GM23338 (cell line): ENCODE results near the gene HSPA1A. TPM values are rescaled to one million over a fixed set of nuclear protein-coding genes. Genes with fewer than 3 reads are reported as not detected.

Experiments used
- ATAC-seq: fragments of 200-7000 bp; cut with Tn5 transposase; 3 replicates; pipeline ENCODE4 v1.9.1; 2020
- DNase-seq: peaks from one replicate; pipeline ENCODE4 v3.0.0-alpha.2; 2015; ENCODE audit warnings: low spot score
- H2AFZ ChIP-seq: fragments of 200-600 bp; sonication (generic); 2 replicates; pipeline ENCODE4 v1.8.0; 2016; ENCODE audit warnings: antibody characterized with exemption, mild to moderate bottlenecking, moderate library complexity
- H3F3A ChIP-seq: fragments of 200-600 bp; sonication (generic); replicated peaks from 2 replicates; pipeline ENCODE4 v1.8.0; 2017; ENCODE audit warnings: antibody characterized with exemption, mixed run types, low read depth
- H3K27ac ChIP-seq: fragments of 200-600 bp; sonication (generic); 2 replicates; pipeline ENCODE4 v1.6.1; 2016; ENCODE audit warnings: low read depth
- H3K27me3 ChIP-seq: fragments of 200-600 bp; sonication (generic); 2 replicates; pipeline ENCODE4 v1.8.0; 2016; ENCODE audit warnings: mild to moderate bottlenecking, mixed run types, moderate library complexity; ENCODE audit not compliant: insufficient read depth
- H3K36me3 ChIP-seq: fragments of 200-600 bp; sonication (generic); 2 replicates; pipeline ENCODE4 v1.8.0; 2016; ENCODE audit warnings: mild to moderate bottlenecking; ENCODE audit not compliant: insufficient read depth
- H3K4me1 ChIP-seq: fragments of 200-600 bp; sonication (generic); 2 replicates; pipeline ENCODE4 v1.8.0; 2016; ENCODE audit warnings: mild to moderate bottlenecking, moderate library complexity; ENCODE audit not compliant: insufficient read depth
- H3K4me2 ChIP-seq: fragments of 200-600 bp; sonication (generic); 2 replicates; pipeline ENCODE4 v1.7.1; 2017; ENCODE audit warnings: mixed run types
- H3K4me3 ChIP-seq: fragments of 200-600 bp; sonication (generic); 2 replicates; pipeline ENCODE4 v1.6.1; 2016; ENCODE audit warnings: mixed run types
- H3K79me2 ChIP-seq: fragments of 200-600 bp; sonication (generic); replicated peaks from 2 replicates; pipeline ENCODE4 v1.8.0; 2017; ENCODE audit warnings: mild to moderate bottlenecking; ENCODE audit not compliant: insufficient read depth
- H3K9me2 ChIP-seq: fragments of 200-600 bp; sonication (generic); 2 replicates; pipeline ENCODE4 v1.8.0; 2017; ENCODE audit not compliant: insufficient read depth
- H4K20me1 ChIP-seq: fragments of 200-600 bp; sonication (generic); replicated peaks from 2 replicates; pipeline ENCODE4 v1.8.0; 2017; ENCODE audit warnings: mild to moderate bottlenecking; ENCODE audit not compliant: insufficient read depth
- H3K27ac Mint-ChIP-seq: 2 replicates; pipeline ENCODE4 v1.8.0; 2020; ENCODE audit warnings: inconsistent platforms, mild to moderate bottlenecking, moderate library complexity, mixed read lengths
- H3K27me3 Mint-ChIP-seq: 3 replicates; pipeline ENCODE4 v1.8.0; 2022; ENCODE audit warnings: low read depth, mild to moderate bottlenecking, moderate library complexity, mixed read lengths, inconsistent platforms; ENCODE audit not compliant: insufficient read depth, poor library complexity
- H3K36me3 Mint-ChIP-seq: 3 replicates; pipeline ENCODE4 v1.8.0; 2021; ENCODE audit warnings: low read depth, mild to moderate bottlenecking, inconsistent platforms, moderate library complexity, mixed read lengths
- H3K4me1 Mint-ChIP-seq: 3 replicates; pipeline ENCODE4 v1.8.0; 2020; ENCODE audit warnings: mild to moderate bottlenecking, inconsistent platforms, mixed read lengths
- H3K4me3 Mint-ChIP-seq: 3 replicates; pipeline ENCODE4 v1.8.0; 2021; ENCODE audit warnings: moderate library complexity, mild to moderate bottlenecking, inconsistent platforms, mixed read lengths
- H3K9me3 Mint-ChIP-seq: 3 replicates; pipeline ENCODE4 v1.8.0; 2020; ENCODE audit warnings: moderate library complexity, mild to moderate bottlenecking, inconsistent platforms, mixed read lengths
- CREB1 ChIP-seq: fragments of 250-450 bp; sonication (Bioruptor Pico); IDR thresholded peaks from 2 replicates; pipeline ENCODE4 v1.5.0; 2020; ENCODE audit warnings: low read depth, mild to moderate bottlenecking, moderate library complexity
- NANOG ChIP-seq: IDR thresholded peaks from 2 replicates; pipeline ENCODE4 v1.6.1; 2016; ENCODE audit warnings: antibody characterized with exemption, borderline replicate concordance
- POLR2AphosphoS5 ChIP-seq: IDR thresholded peaks from 2 replicates; pipeline ENCODE4 v1.6.1; 2016; ENCODE audit warnings: antibody characterized with exemption, low read depth
- STAT1 ChIP-seq: IDR thresholded peaks from one replicate; pipeline ENCODE4 v1.6.1; 2016; ENCODE audit warnings: antibody characterized with exemption; ENCODE audit not compliant: unreplicated experiment
- ZNF331 ChIP-seq: fragments of 250-450 bp; sonication (Bioruptor Pico); IDR thresholded peaks from 2 replicates; pipeline ENCODE4 v1.5.0; 2020; ENCODE audit warnings: low read depth, mild to moderate bottlenecking, moderate library complexity
- polyA plus RNA-seq: library from polyadenylated mRNA; unstranded; fragments of >200 nt; fragmentation: Nextera tagmentation; extraction: Ambion mirVana; gene quantifications from 2 replicates; pipeline ENCODE4 v1.2.1, GENCODE V29; 2016
- total RNA-seq: library from RNA; depleted of rRNA; stranded (reverse); fragments of >200 nt; shearing (Covaris generic); gene quantifications from 2 replicates; pipeline ENCODE4 v1.2.3, GENCODE V29; 2014
- TF ChIP-seq, protein P1 (sequence below): fragments of 250-450 bp; sonication (Bioruptor Pico); IDR thresholded peaks from 2 replicates; pipeline ENCODE4 v1.5.0; 2020; ENCODE audit warnings: mild to moderate bottlenecking, moderate library complexity
- TF ChIP-seq, protein P2 (sequence below), 2 experiments: fragments of 200-600 bp in 1 of 2; sonication (generic) in 1 of 2; conservative IDR thresholded peaks; 2 replicates each; pipeline versions ENCODE4 v1.5.1 to v1.6.1; 2016 to 2017; ENCODE audit warnings: antibody characterized with exemption in 2 of 2, low read depth in 2 of 2, mild to moderate bottlenecking in 2 of 2, moderate library complexity in 1 of 2

HSPA1A gene
- total and polyA plus RNA-seq, 2 experiments from 2014 or later: 36.1 to 57.1 TPM

DNA sequence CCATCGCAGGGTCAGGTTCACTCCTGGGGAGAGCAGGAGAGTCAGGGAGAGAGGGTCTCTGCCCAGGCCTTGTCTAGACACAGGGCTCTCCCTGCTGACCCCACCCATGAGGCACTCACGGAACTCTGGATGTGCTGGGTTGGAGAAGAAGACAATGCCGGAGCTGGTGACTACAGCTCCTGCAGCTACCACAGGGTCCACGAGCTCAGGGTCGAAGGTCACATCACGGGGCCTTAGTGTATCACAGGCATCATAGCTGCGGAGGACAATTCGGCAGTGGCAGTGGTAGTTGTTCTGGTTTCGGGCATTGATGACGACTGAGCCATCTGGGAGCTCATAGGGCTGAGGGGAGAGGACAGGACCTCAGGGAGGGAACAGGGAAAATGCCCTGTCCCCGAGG, 44.6 kb downstream of the HSPA1A start:
- no peak overlapping the region for H3K27ac Mint-ChIP-seq
- H3K4me3 ChIP-seq: no peak overlapping the region
- peaks cover 28% of the 10 kb centered on the region for H3K36me3 Mint-ChIP-seq
- H3K9me2 ChIP-seq: no peaks in the 10 kb centered on the region
- H2AFZ ChIP-seq: no peak overlapping the region
- ATAC-seq (no peak), DNase-seq (no peak)
- no peaks in the 10 kb centered on the region for H3K36me3 ChIP-seq
- no peak overlapping the region for H3K4me3 Mint-ChIP-seq
- peaks cover 3% of the 10 kb centered on the region; the same call in 1 of the 2 replicates for H4K20me1 ChIP-seq
- peaks cover 12% of the 10 kb centered on the region; the same call in 1 of the 2 replicates for H3F3A ChIP-seq
- no peaks in the 10 kb centered on the region for H3K27me3 ChIP-seq
- H3K4me1 Mint-ChIP-seq: peaks cover 7% of the 10 kb centered on the region
- TF ChIP-seq NANOG (no peak), POLR2AphosphoS5 (no peak), CREB1 (CRISPR knock-in tag) (no peak), ZNF331 (CRISPR knock-in tag) (no peak), STAT1 (no peak)
- TF ChIP-seq, protein P1, sequence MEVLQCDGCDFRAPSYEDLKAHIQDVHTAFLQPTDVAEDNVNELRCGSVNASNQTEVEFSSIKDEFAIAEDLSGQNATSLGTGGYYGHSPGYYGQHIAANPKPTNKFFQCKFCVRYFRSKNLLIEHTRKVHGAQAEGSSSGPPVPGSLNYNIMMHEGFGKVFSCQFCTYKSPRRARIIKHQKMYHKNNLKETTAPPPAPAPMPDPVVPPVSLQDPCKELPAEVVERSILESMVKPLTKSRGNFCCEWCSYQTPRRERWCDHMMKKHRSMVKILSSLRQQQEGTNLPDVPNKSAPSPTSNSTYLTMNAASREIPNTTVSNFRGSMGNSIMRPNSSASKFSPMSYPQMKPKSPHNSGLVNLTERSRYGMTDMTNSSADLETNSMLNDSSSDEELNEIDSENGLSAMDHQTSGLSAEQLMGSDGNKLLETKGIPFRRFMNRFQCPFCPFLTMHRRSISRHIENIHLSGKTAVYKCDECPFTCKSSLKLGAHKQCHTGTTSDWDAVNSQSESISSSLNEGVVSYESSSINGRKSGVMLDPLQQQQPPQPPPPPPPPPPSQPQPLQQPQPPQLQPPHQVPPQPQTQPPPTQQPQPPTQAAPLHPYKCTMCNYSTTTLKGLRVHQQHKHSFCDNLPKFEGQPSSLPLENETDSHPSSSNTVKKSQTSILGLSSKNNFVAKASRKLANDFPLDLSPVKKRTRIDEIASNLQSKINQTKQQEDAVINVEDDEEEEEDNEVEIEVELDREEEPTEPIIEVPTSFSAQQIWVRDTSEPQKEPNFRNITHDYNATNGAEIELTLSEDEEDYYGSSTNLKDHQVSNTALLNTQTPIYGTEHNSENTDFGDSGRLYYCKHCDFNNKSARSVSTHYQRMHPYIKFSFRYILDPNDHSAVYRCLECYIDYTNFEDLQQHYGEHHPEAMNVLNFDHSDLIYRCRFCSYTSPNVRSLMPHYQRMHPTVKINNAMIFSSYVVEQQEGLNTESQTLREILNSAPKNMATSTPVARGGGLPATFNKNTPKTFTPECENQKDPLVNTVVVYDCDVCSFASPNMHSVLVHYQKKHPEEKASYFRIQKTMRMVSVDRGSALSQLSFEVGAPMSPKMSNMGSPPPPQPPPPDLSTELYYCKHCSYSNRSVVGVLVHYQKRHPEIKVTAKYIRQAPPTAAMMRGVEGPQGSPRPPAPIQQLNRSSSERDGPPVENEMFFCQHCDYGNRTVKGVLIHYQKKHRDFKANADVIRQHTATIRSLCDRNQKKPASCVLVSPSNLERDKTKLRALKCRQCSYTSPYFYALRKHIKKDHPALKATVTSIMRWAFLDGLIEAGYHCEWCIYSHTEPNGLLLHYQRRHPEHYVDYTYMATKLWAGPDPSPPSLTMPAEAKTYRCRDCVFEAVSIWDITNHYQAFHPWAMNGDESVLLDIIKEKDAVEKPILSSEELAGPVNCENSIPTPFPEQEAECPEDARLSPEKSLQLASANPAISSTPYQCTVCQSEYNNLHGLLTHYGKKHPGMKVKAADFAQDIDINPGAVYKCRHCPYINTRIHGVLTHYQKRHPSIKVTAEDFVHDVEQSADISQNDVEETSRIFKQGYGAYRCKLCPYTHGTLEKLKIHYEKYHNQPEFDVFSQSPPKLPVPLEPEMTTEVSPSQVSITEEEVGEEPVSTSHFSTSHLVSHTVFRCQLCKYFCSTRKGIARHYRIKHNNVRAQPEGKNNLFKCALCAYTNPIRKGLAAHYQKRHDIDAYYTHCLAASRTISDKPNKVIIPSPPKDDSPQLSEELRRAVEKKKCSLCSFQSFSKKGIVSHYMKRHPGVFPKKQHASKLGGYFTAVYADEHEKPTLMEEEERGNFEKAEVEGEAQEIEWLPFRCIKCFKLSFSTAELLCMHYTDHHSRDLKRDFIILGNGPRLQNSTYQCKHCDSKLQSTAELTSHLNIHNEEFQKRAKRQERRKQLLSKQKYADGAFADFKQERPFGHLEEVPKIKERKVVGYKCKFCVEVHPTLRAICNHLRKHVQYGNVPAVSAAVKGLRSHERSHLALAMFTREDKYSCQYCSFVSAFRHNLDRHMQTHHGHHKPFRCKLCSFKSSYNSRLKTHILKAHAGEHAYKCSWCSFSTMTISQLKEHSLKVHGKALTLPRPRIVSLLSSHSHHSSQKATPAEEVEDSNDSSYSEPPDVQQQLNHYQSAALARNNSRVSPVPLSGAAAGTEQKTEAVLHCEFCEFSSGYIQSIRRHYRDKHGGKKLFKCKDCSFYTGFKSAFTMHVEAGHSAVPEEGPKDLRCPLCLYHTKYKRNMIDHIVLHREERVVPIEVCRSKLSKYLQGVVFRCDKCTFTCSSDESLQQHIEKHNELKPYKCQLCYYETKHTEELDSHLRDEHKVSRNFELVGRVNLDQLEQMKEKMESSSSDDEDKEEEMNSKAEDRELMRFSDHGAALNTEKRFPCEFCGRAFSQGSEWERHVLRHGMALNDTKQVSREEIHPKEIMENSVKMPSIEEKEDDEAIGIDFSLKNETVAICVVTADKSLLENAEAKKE (CRISPR knock-in tag): no peak
- TF ChIP-seq, protein P2, sequence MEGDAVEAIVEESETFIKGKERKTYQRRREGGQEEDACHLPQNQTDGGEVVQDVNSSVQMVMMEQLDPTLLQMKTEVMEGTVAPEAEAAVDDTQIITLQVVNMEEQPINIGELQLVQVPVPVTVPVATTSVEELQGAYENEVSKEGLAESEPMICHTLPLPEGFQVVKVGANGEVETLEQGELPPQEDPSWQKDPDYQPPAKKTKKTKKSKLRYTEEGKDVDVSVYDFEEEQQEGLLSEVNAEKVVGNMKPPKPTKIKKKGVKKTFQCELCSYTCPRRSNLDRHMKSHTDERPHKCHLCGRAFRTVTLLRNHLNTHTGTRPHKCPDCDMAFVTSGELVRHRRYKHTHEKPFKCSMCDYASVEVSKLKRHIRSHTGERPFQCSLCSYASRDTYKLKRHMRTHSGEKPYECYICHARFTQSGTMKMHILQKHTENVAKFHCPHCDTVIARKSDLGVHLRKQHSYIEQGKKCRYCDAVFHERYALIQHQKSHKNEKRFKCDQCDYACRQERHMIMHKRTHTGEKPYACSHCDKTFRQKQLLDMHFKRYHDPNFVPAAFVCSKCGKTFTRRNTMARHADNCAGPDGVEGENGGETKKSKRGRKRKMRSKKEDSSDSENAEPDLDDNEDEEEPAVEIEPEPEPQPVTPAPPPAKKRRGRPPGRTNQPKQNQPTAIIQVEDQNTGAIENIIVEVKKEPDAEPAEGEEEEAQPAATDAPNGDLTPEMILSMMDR (conservative IDR thresholded peaks at IDR 0.05; ENCODE audit: low read depth in 2 of 2): no peak
- H3K79me2 ChIP-seq: peaks cover 8% of the 10 kb centered on the region; the same call in 1 of the 2 replicates
- no peak overlapping the region for H3K4me2 ChIP-seq
- H3K27ac ChIP-seq: no peak overlapping the region
- peaks cover 18% of the 10 kb centered on the region for H3K27me3 Mint-ChIP-seq
- peaks cover 12% of the 10 kb centered on the region; the same call in 1 of the 2 replicates for H3K4me1 ChIP-seq
- H3K9me3 Mint-ChIP-seq: peaks cover 12% of the 10 kb centered on the region
